Ammon's horn (tissue), 1 donor: ENCODE measurements around the gene STARD7.
"Not testable (repeated sequence)": the region's sequence is repeated elsewhere in the genome, so short reads cannot be mapped to it uniquely, and the experiment has no call there.

Experiments
- DNase-seq: peaks from one replicate; pipeline ENCODE4 v3.0.0-alpha.2; 2016; ENCODE audit warnings: low spot score

STARD7 gene

GRCh38 chr2:96163768-96164429 is 44.7 kb downstream of the STARD7 start:
- no peak for DNase-seq

GRCh38 chr2:96163415-96163767 is 45.2 kb downstream of the STARD7 start:
- DNase-seq: no peak

DNA sequence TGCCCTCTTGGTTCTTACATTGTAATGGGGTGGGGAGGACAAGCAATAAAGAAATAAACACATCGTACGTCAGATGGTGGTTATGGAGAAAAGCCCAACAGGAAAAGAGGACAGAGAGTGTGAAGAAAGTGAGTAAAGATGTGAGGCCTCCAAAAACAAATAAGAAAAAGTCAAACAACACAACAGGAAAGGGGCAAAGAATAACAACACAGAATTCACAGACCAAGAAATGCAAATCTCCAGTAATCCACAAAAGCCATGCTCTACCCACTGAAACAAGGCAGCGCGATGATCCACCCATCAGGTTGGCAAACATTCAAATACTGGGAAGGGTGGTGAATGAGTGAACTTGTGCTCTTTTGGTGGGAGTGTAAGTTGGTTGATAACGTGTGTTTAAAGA is 46.7 kb downstream of the STARD7 start:
- no peak for DNase-seq

GRCh38 chr2:96160366-96160765 is 48.3 kb downstream of the STARD7 start:
- DNase-seq: not testable (repeated sequence)

DNA sequence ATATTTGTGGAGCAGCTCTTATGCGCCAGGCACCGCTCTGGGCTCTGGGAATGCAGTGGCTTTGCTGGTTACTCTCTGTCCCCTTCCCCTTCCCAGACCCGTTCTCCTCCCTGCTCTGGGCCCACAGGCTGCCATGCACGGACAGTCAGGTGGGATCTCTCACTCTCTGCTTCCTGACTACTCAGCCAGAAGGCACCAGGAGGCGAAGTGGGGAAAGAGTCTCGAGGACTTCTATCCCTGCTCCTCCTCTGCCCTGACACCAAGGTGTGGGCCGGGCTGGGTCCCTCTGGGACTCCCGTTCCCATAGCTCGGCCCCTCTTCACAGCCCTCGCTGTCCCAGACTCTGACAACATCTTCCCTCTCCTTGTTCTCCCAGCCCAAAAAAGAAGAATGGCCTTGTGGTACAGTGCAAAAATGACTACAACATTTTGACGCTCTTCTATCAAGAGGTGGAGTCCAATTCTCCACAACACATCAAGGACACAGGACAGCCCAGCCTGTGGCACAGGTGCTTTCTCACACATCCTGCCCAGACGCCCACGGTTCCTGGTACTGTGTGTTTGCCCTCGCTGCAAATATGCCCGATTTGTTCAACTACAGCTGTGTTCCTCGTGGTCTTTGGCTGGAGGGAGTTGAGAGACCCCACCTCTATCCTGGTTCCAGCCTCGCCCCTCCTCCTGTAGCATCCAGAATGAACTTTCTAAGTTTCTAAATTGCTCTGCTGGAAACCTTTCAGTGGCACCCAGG is 49.4 kb downstream of the STARD7 start:
- DNase-seq: no peak

GRCh38 chr2:96158554-96158940 is 50.1 kb downstream of the STARD7 start:
- no peak for DNase-seq

GRCh38 chr2:96157649-96158553 is 50.7 kb downstream of the STARD7 start:
- DNase-seq: no peak

GRCh38 chr2:96156926-96157648 is 51.5 kb downstream of the STARD7 start:
- no peak for DNase-seq

DNA sequence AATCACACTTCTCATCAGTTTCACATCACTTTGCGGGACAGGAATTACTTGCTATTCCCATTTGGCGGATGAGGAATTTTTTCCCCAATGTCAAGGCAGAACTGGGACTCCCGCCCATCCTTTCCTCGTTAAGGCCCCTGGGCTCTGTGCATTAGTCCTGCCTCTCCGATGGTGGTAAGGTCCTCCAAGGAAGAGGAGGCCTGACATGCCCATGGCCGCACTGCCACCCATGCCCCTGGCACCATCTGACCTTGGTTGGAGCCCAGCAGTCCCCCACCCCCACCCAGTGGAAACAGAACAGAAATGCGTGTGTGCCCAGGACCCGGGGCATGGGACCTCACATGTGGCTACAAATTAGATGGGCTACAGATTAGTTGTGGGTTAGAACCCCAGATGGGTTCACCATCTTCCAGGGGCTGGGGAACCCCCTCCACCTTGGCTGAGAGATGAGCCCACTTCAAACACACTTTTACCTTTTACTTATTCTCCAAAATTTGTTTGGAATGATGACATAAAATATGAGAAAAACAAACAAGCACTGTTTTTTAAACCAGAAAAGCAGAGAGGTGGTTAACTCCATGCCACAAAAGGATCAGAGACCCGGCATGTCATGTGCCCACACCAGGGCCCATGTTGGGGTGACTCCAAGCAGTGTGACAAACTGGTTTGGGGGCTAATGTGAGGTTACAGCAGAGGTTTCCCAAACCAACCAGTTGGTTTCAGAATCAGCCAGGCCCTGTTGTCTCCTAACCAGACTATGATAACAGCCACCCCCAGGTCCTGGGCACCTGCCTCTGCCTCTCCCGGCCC is 52.4 kb downstream of the STARD7 start:
- DNase-seq: no peak

GRCh38 chr2:96154506-96155380 is 53.9 kb downstream of the STARD7 start:
- DNase-seq: no peak

GRCh38 chr2:96153991-96154431 is 54.6 kb downstream of the STARD7 start:
- no peak for DNase-seq

DNA sequence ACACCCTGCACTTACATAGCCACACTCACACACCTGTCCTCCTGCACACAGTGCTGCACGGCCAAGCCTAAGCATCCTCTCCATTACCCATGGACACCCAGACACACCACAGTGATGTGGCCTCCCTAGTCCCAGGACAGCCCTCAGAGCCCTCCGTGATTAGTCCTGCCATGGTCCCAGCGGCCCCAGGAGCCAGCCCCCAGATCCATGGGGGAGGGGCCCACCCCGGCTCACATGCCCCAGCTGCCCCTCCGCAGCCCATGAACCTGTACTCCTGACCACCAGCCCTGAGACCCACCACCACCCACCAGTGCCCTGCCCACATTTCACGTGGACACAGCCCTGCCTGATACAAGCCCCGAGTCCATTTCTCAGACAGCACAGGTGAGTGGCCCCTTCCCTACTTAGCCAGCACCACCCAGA is 55.3 kb downstream of the STARD7 start:
- DNase-seq: no peak

- DNase-seq: no peak
Observed at GRCh38 chr2:96152304-96153161, 56.1 kb downstream of the STARD7 start.

DNA sequence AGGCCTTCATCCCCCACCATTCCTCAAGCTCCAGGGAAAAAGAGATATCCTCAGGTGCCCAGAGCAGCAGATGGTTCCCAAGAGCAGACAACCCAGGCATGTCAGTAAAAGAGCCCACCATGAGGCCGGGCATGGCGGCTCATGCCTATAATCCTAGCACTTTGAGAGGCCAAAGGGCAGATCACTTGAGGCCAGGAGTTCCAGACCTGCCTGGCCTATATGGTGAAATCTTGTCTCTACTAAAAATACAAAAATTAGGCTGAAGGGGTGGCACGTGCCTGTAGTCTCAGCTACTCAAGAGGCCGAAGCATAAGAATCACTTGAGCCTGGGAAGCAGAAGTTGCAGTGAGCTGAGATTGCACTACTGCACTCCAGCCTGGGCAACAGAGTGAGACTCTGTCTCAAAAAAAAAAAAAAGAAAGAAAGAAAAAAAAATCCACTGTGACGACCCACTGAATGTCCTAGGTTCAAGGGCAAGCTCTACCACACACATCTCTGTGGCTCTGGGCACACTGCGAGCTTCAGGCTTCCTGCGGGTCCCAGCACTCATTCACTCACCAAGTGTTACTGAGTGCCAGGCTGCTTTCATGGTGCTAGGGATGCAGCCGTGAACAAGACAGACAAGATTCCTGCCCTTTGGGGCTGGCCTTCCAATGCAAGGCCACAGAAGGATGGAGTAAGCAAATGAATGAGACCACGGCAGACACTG is 56.9 kb downstream of the STARD7 start:
- DNase-seq: no peak

- DNase-seq: no peak
Observed at GRCh38 chr2:96150791-96151594, 57.6 kb downstream of the STARD7 start.

- DNase-seq: no peak
Observed at GRCh38 chr2:96150007-96150640, 58.5 kb downstream of the STARD7 start.
